HepG2 (cell line): ENCODE results near the gene HOXA13.

Source experiments
- BHLHE40 ChIP-seq: IDR thresholded peaks from 2 replicates; pipeline ENCODE4 v1.6.1; 2011; ENCODE audit warnings: low read length, improper control_type of control experiment
- DDIT3 ChIP-seq: sonication (generic); formaldehyde crosslinking; IDR thresholded peaks from 2 replicates; pipeline ENCODE4 v1.4.0; 2020; ENCODE audit warnings: mild to moderate bottlenecking, missing genetic modification reagents
- DR1 ChIP-seq: sonication (generic); formaldehyde crosslinking; IDR thresholded peaks from 2 replicates; pipeline ENCODE4 v1.8.0; 2021; ENCODE audit warnings: mild to moderate bottlenecking, missing genetic modification reagents, inconsistent platforms
- PAF1 ChIP-seq: IDR thresholded peaks from 2 replicates; pipeline ENCODE4 v1.6.1; 2016; ENCODE audit warnings: missing genetic modification reagents, missing compliant biosample characterization
- ZBTB1 ChIP-seq: sonication (generic); formaldehyde crosslinking; IDR thresholded peaks from 2 replicates; pipeline ENCODE4 v1.4.0; 2020; ENCODE audit warnings: missing genetic modification reagents, borderline replicate concordance

GRCh38 chr7:27199849-27200760 lies at the start of gene HOXA13:
- TF ChIP-seq PAF1 (CRISPR knock-in tag) (no peak), DR1 (CRISPR knock-in tag) (no peak), DDIT3 (CRISPR knock-in tag) (no peak), ZBTB1 (no peak), BHLHE40 (no peak)
